B cell (primary cell): Measurements from ENCODE around the gene MYLK2. TPM values are rescaled to one million over a fixed set of nuclear protein-coding genes. Genes with fewer than 3 reads are reported as not detected.

ENCODE experiments used
- ATAC-seq: fragments of 200-7000 bp; cut with Tn5 transposase; one replicate; pipeline ENCODE4 v1.10.0; 2021; ENCODE audit warnings: low read depth, mild to moderate bottlenecking, moderate number of reproducible peaks, moderate library complexity
- CTCF ChIA-PET: fragments of 350-600 bp; sonication (Branson Sonifier 250); formaldehyde crosslinking; loops from one replicate; lab custom pipeline; 2021; ENCODE audit warnings: antibody characterized with exemption, inconsistent platforms; lab: Charles Lee
- POLR2A ChIA-PET: fragments of 350-600 bp; sonication (Branson Sonifier 250); formaldehyde crosslinking; loops from one replicate; lab custom pipeline; 2021; ENCODE audit warnings: antibody characterized with exemption; lab: Charles Lee
- DNase-seq: peaks from one replicate; pipeline ENCODE4 v3.0.0; 2013
- H2AFZ ChIP-seq: 2 replicates; pipeline ENCODE4 v1.6.1; 2012; ENCODE audit warnings: mild to moderate bottlenecking, low read depth, low read length; ENCODE audit not compliant: insufficient read depth, poor library complexity, severe bottlenecking
- H3K27ac ChIP-seq, 2 donors: 1 replicate in 1 of 2; 2 replicates in 1 of 2; pipeline ENCODE4 v1.5.1; 2012 to 2013; ENCODE audit warnings: low read length in 2 of 2, mild to moderate bottlenecking in 2 of 2, moderate library complexity in 1 of 2
- H3K27me3 ChIP-seq, 4 experiments: fragments of 200-600 bp in 1 of 4; sonication (generic) in 1 of 4; replicated peaks in 1 of 4; 1 replicate in 2 of 4; 2 replicates in 2 of 4; pipeline versions ENCODE4 v1.6.1 to v1.7.0; 2013 to 2016; ENCODE audit warnings: low read length in 3 of 4, mild to moderate bottlenecking in 2 of 4, mixed read lengths in 1 of 4, moderate library complexity in 1 of 4; ENCODE audit not compliant: insufficient read depth in 4 of 4, control insufficient read depth in 3 of 4; ENCODE audit errors: control extremely low read depth in 1 of 4
- H3K36me3 ChIP-seq, 2 experiments: replicated peaks in 1 of 2; 1 replicate in 1 of 2; 2 replicates in 1 of 2; pipeline versions ENCODE4 v1.6.1 to v1.7.1; 2013; ENCODE audit warnings: low read length in 1 of 2; ENCODE audit not compliant: insufficient read depth in 2 of 2, control insufficient read depth in 1 of 2; ENCODE audit errors: control extremely low read depth in 1 of 2, extremely low read depth in 1 of 2
- H3K4me1 ChIP-seq, 2 donors: fragments of 200-600 bp in 1 of 2; sonication (generic) in 1 of 2; 1 replicate in 1 of 2; 2 replicates in 1 of 2; pipeline versions ENCODE4 v1.5.1 to v1.6.1; 2013 to 2017; ENCODE audit warnings: low read length in 2 of 2; ENCODE audit not compliant: control insufficient read depth in 2 of 2, insufficient read depth in 2 of 2
- H3K4me2 ChIP-seq: replicated peaks from 2 replicates; pipeline ENCODE3; 2012; ENCODE audit warnings: mild to moderate bottlenecking, low read depth, low read length; ENCODE audit not compliant: poor library complexity, severe bottlenecking
- H3K4me3 ChIP-seq, 5 experiments: fragments of 200-600 bp in 1 of 5; sonication (generic) in 1 of 5; 1 replicate in 3 of 5; 2 replicates in 2 of 5; pipeline versions ENCODE4 v1.5.1 to v1.7.0; 2011 to 2016; ENCODE audit warnings: low read length in 4 of 5, mild to moderate bottlenecking in 4 of 5, low read depth in 2 of 5, control low read depth in 1 of 5, moderate library complexity in 1 of 5; ENCODE audit not compliant: insufficient read depth in 1 of 5; ENCODE audit errors: control extremely low read depth in 1 of 5, extremely low read depth in 1 of 5
- H3K79me2 ChIP-seq: fragments of 200-600 bp; sonication (generic); one replicate; pipeline ENCODE4 v1.6.0; 2016; ENCODE audit warnings: low read length; ENCODE audit not compliant: control insufficient read depth, insufficient read depth
- H3K9ac ChIP-seq: fragments of 200-600 bp; sonication (generic); 2 replicates; pipeline ENCODE4 v1.6.1; 2017; ENCODE audit warnings: mild to moderate bottlenecking, low read length, moderate library complexity
- H3K9me3 ChIP-seq, 3 donors: one replicate each; pipeline versions ENCODE4 v1.6.1 to v1.7.1; 2013; ENCODE audit warnings: low read length in 2 of 3; ENCODE audit not compliant: control insufficient read depth in 2 of 3, insufficient read depth in 1 of 3; ENCODE audit errors: control extremely low read depth in 1 of 3
- H4K20me1 ChIP-seq: 2 replicates; pipeline ENCODE4 v1.6.0; 2012; ENCODE audit warnings: mild to moderate bottlenecking, low read length; ENCODE audit not compliant: insufficient read depth, control insufficient read depth, poor library complexity, severe bottlenecking
- H3K27ac Mint-ChIP-seq: one replicate; pipeline ENCODE4 v1.8.0; 2021; ENCODE audit warnings: mixed read lengths
- H3K27me3 Mint-ChIP-seq: one replicate; pipeline ENCODE4 v1.8.0; 2021; ENCODE audit warnings: mixed read lengths
- H3K4me1 Mint-ChIP-seq: one replicate; pipeline ENCODE4 v1.8.0; 2021; ENCODE audit warnings: mixed read lengths
- H3K4me3 Mint-ChIP-seq: one replicate; pipeline ENCODE4 v1.8.0; 2021; ENCODE audit warnings: mixed read lengths
- H3K9me3 Mint-ChIP-seq: one replicate; pipeline ENCODE4 v1.8.0; 2022; ENCODE audit warnings: mixed read lengths; ENCODE audit not compliant: insufficient read depth
- EZH2 ChIP-seq: IDR thresholded peaks from 2 replicates; pipeline ENCODE4 v1.6.1; 2012; ENCODE audit warnings: borderline replicate concordance, low read depth, mild to moderate bottlenecking, moderate library complexity, low read length; ENCODE audit not compliant: insufficient read depth, poor library complexity, severe bottlenecking
- WGBS: methylation state at CpG from one replicate; pipeline ENCODE4 v1.1.5; 2013; ENCODE audit warnings: missing lambda C conversion rate; ENCODE audit not compliant: insufficient coverage; 5-methylcytosine and 5-hydroxymethylcytosine counted together
- intact Hi-C: fragments of 100-400 bp; cut with micrococcal nuclease; formaldehyde crosslinking; loops from one replicate; pipeline ENCODE4 v1.10.0; 2022
- polyA plus RNA-seq: library from polyadenylated mRNA; depleted of rRNA; stranded (reverse); fragments of >200 nt; gene quantifications from 2 replicates; pipeline ENCODE4 v1.2.3, GENCODE V29; 2012
- total RNA-seq, 2 donors: library from RNA; stranded (reverse); fragments of 120-200 nt in 1 of 2; gene quantifications; 1 replicate in 1 of 2; 2 replicates in 1 of 2; pipeline versions ENCODE4 v1.2.3 to v1.2.4, GENCODE V29; 2013 to 2022
- TF ChIP-seq, protein P1 (sequence below): fragments of 200-600 bp; IDR thresholded peaks from one replicate; pipeline ENCODE4 v1.8.0; 2022; ENCODE audit warnings: antibody characterized with exemption, mild to moderate bottlenecking

MYLK2 gene
- total and polyA plus RNA-seq, 2 donors (not counting 1 experiment from before 2014, with no cell fraction given): not detected

- Mint-ChIP-seq H3K9me3 (no peaks in the 10 kb centered on the region), H3K4me1 (peaks cover 28% of the 10 kb centered on the region), H3K27ac (peak overlapping the region; percentile 68), H3K27me3 (peaks cover 18% of the 10 kb centered on the region), H3K4me3 (peak overlapping the region; percentile 94)
- peak overlapping the region; percentile 86 for H2AFZ ChIP-seq
- no peaks in the 10 kb centered on the region for H4K20me1 ChIP-seq
- ATAC-seq: no peak
- H3K4me1 ChIP-seq: peaks cover 29 to 31% of the 10 kb centered on the region in 2 donors
- H3K36me3 ChIP-seq: no peaks in the 10 kb centered on the region
- POLR2A ChIA-PET: interaction anchor here (0.6 to 0.7 kb wide), 2 partner anchors 18 to 24 kb away, joined by 4 to 8 read pairs; no protein-coding TSS in a partner anchor
- DNase-seq: no peak
- CTCF ChIA-PET: interaction anchor here (0.8 to 3.9 kb wide), 4 partner anchors 9 to 24 kb away, joined by 3 to 20 read pairs (median 3); no protein-coding TSS in a partner anchor
- intact Hi-C loops: loop anchor here (1.0 kb wide), 2 partner anchors 7 to 10 kb away; no protein-coding TSS in a partner anchor
- peak overlapping the region in 1 of 2 donors; percentile 30 for H3K27ac ChIP-seq
- H3K79me2 ChIP-seq: no peaks in the 10 kb centered on the region
- 5% methylated on average over 21 of the region's 24 CpGs for WGBS
- H3K9ac ChIP-seq: peak overlapping the region; percentile 67
- H3K9me3 ChIP-seq: peaks cover 0 to 3% (median 0%) of the 10 kb centered on the region in 3 donors
- H3K4me3 ChIP-seq: peak overlapping the region in 4 of 5 experiments; percentile 30 to 68 (median 56)
- H3K4me2 ChIP-seq: peak overlapping the region; percentile 97
- H3K27me3 ChIP-seq: peaks cover 0 to 30% (median 12%) of the 10 kb centered on the region in 4 experiments
- TF ChIP-seq, protein P1, sequence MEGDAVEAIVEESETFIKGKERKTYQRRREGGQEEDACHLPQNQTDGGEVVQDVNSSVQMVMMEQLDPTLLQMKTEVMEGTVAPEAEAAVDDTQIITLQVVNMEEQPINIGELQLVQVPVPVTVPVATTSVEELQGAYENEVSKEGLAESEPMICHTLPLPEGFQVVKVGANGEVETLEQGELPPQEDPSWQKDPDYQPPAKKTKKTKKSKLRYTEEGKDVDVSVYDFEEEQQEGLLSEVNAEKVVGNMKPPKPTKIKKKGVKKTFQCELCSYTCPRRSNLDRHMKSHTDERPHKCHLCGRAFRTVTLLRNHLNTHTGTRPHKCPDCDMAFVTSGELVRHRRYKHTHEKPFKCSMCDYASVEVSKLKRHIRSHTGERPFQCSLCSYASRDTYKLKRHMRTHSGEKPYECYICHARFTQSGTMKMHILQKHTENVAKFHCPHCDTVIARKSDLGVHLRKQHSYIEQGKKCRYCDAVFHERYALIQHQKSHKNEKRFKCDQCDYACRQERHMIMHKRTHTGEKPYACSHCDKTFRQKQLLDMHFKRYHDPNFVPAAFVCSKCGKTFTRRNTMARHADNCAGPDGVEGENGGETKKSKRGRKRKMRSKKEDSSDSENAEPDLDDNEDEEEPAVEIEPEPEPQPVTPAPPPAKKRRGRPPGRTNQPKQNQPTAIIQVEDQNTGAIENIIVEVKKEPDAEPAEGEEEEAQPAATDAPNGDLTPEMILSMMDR: no peak
- peak; percentile 12 for TF ChIP-seq EZH2
Measured at GRCh38 chr20:31870726-31871617, 51.8 kb downstream of the MYLK2 start.
